H1 (cell line): ENCODE results near the gene ACAD11. TPM values are rescaled to one million over a fixed set of nuclear protein-coding genes. Genes with fewer than 3 reads are reported as not detected.

Experiments used
- CTCF ChIA-PET: fragments of 300-600 bp; sonication (Branson Sonifier 250); formaldehyde crosslinking; loops from one replicate; lab custom pipeline; 2021; ENCODE audit not compliant: partially characterized antibody; lab: Charles Lee
- POLR2A ChIA-PET: fragments of 300-600 bp; sonication (Branson Sonifier 250); formaldehyde crosslinking; loops from one replicate; lab custom pipeline; 2021; ENCODE audit warnings: inconsistent platforms; ENCODE audit not compliant: partially characterized antibody; lab: Charles Lee
- DNase-seq, 2 experiments: peaks; one replicate each; pipeline versions ENCODE4 v3.0.0 to v3.0.0-alpha.2; 2010 to 2022; ENCODE audit warnings: low spot score in 2 of 2, low read depth in 1 of 2, mixed read lengths in 1 of 2
- FAIRE-seq: peaks from 2 replicates; lab custom pipeline; 2011; peaks lifted over from hg19 to GRCh38; lab: Jason Lieb, UNC
- H2AFZ ChIP-seq: 2 replicates; pipeline ENCODE4 v1.8.1; 2012; ENCODE audit warnings: low read length, inconsistent platforms
- H2AK5ac ChIP-seq: 2 replicates; pipeline ENCODE4 v1.6.1; 2013; ENCODE audit warnings: low read depth, low read length
- H2BK120ac ChIP-seq: replicated peaks from 2 replicates; pipeline ENCODE3; 2013; ENCODE audit warnings: low read depth, low read length, inconsistent platforms
- H2BK12ac ChIP-seq: 2 replicates; pipeline ENCODE4 v1.6.1; 2013; ENCODE audit warnings: low read depth, low read length
- H2BK15ac ChIP-seq: 2 replicates; pipeline ENCODE4 v1.6.1; 2013; ENCODE audit warnings: low read length
- H2BK20ac ChIP-seq: 2 replicates; pipeline ENCODE4 v1.6.1; 2013; ENCODE audit warnings: low read length
- H2BK5ac ChIP-seq: 2 replicates; pipeline ENCODE4 v1.6.1; 2013; ENCODE audit warnings: low read depth, low read length
- H3K14ac ChIP-seq: 2 replicates; pipeline ENCODE4 v1.6.1; 2013; ENCODE audit warnings: inconsistent platforms; ENCODE audit not compliant: insufficient read length
- H3K18ac ChIP-seq: 2 replicates; pipeline ENCODE4 v1.6.1; 2013; ENCODE audit warnings: low read length; ENCODE audit errors: extremely low read depth
- H3K23ac ChIP-seq: 2 replicates; pipeline ENCODE4 v1.6.1; 2013; ENCODE audit warnings: inconsistent platforms; ENCODE audit not compliant: insufficient read length
- H3K23me2 ChIP-seq: 2 replicates; pipeline ENCODE4 v1.6.1; 2013; ENCODE audit warnings: low read depth, low read length
- H3K27ac ChIP-seq: 2 replicates; pipeline ENCODE4 v1.6.1; 2011; ENCODE audit warnings: low read depth, low read length, inconsistent platforms
- H3K27me3 ChIP-seq, 4 experiments: replicated peaks in 1 of 4; 1 replicate in 1 of 4; 2 replicates in 3 of 4; pipeline versions ENCODE4 v1.6.1 to v1.8.1; 2011 to 2013; ENCODE audit warnings: low read length in 3 of 4, mild to moderate bottlenecking in 3 of 4, inconsistent platforms in 2 of 4, mixed read lengths in 2 of 4, moderate library complexity in 1 of 4; ENCODE audit not compliant: control insufficient read depth in 3 of 4, insufficient read depth in 3 of 4; ENCODE audit errors: extremely low read depth in 1 of 4
- H3K36me3 ChIP-seq, 4 experiments: 2 replicates each; pipeline versions ENCODE4 v1.6.1 to v1.8.1; 2011 to 2013; ENCODE audit warnings: mild to moderate bottlenecking in 4 of 4, low read length in 3 of 4, moderate library complexity in 2 of 4, control low read depth in 1 of 4, inconsistent platforms in 1 of 4; ENCODE audit not compliant: insufficient read depth in 4 of 4, control insufficient read depth in 2 of 4
- H3K4ac ChIP-seq: replicated peaks from 2 replicates; pipeline ENCODE3; 2013; ENCODE audit warnings: low read length, low read depth, mixed read lengths, inconsistent platforms; ENCODE audit not compliant: insufficient read length
- H3K4me1 ChIP-seq, 4 experiments: replicated peaks in 1 of 4; 1 replicate in 1 of 4; 2 replicates in 3 of 4; pipeline versions ENCODE4 v1.6.1 to v1.8.1; 2011 to 2013; ENCODE audit warnings: low read length in 3 of 4, inconsistent platforms in 2 of 4, mixed read lengths in 1 of 4; ENCODE audit not compliant: insufficient read depth in 4 of 4, control insufficient read depth in 3 of 4
- H3K4me2 ChIP-seq, 2 experiments: 2 replicates each; pipeline versions ENCODE4 v1.6.1 to v1.8.1; 2011 to 2013; ENCODE audit warnings: low read depth in 2 of 2, low read length in 2 of 2, control low read depth in 1 of 2, inconsistent platforms in 1 of 2, mild to moderate bottlenecking in 1 of 2; ENCODE audit not compliant: insufficient read depth in 1 of 2
- H3K4me3 ChIP-seq, 4 experiments: fragments of 200-600, 300-600 bp in 1 of 4; sonication (generic), shearing (Covaris generic), sonication (Bioruptor Twin) in 1 of 4; 2 replicates each; pipeline versions ENCODE4 v1.5.1 to v1.8.1; 2011 to 2016; ENCODE audit warnings: low read length in 4 of 4, low read depth in 3 of 4, control low read depth in 2 of 4, inconsistent platforms in 2 of 4, mild to moderate bottlenecking in 2 of 4, mixed read lengths in 1 of 4, moderate library complexity in 1 of 4; ENCODE audit not compliant: insufficient read depth in 2 of 4; ENCODE audit errors: extremely low read depth in 1 of 4
- H3K56ac ChIP-seq: replicated peaks from 2 replicates; pipeline ENCODE3; 2013; ENCODE audit warnings: low read depth, mild to moderate bottlenecking, mixed read lengths, low read length, inconsistent platforms; ENCODE audit not compliant: insufficient read length
- H3K79me1 ChIP-seq: 2 replicates; pipeline ENCODE4 v1.6.1; 2013; ENCODE audit warnings: low read depth, low read length, control low read depth
- H3K79me2 ChIP-seq, 2 experiments: 2 replicates each; pipeline versions ENCODE4 v1.6.1 to v1.8.1; 2012 to 2013; ENCODE audit warnings: low read length in 2 of 2, mild to moderate bottlenecking in 2 of 2, inconsistent platforms in 1 of 2; ENCODE audit not compliant: insufficient read depth in 2 of 2, control insufficient read depth in 1 of 2
- H3K9ac ChIP-seq, 4 experiments: replicated peaks in 1 of 4; 1 replicate in 1 of 4; 2 replicates in 3 of 4; pipeline versions ENCODE4 v1.6.1 to v1.8.1; 2011 to 2013; ENCODE audit warnings: low read depth in 3 of 4, low read length in 3 of 4, control low read depth in 2 of 4, mild to moderate bottlenecking in 2 of 4, moderate library complexity in 2 of 4, inconsistent platforms in 1 of 4; ENCODE audit errors: extremely low read depth in 1 of 4
- H3K9me3 ChIP-seq, 2 experiments: 2 replicates each; pipeline versions ENCODE4 v1.6.1 to v1.8.1; 2012 to 2013; ENCODE audit warnings: mild to moderate bottlenecking in 2 of 2, moderate library complexity in 2 of 2, control low read depth in 1 of 2, inconsistent platforms in 1 of 2, low read depth in 1 of 2, low read length in 1 of 2, mixed read lengths in 1 of 2; ENCODE audit not compliant: insufficient read depth in 2 of 2
- H4K20me1 ChIP-seq, 2 experiments: replicated peaks in 1 of 2; 2 replicates each; pipeline versions ENCODE3 to v1.8.1; 2011 to 2013; ENCODE audit warnings: inconsistent platforms in 2 of 2, low read length in 2 of 2, mild to moderate bottlenecking in 1 of 2; ENCODE audit not compliant: insufficient read depth in 2 of 2, control insufficient read depth in 1 of 2
- H4K5ac ChIP-seq: 2 replicates; pipeline ENCODE4 v1.6.1; 2013; ENCODE audit warnings: low read length, low read depth, mixed read lengths, inconsistent platforms; ENCODE audit not compliant: insufficient read length
- H4K8ac ChIP-seq: 2 replicates; pipeline ENCODE4 v1.8.0; 2013; ENCODE audit warnings: mild to moderate bottlenecking, moderate library complexity, low read length, inconsistent platforms; ENCODE audit not compliant: insufficient read depth; ENCODE audit errors: extremely low read depth
- H4K91ac ChIP-seq: replicated peaks from 2 replicates; pipeline ENCODE3; 2013; ENCODE audit warnings: low read length, mixed read lengths, inconsistent platforms; ENCODE audit not compliant: insufficient read length
- BACH1 ChIP-seq: IDR thresholded peaks from 2 replicates; pipeline ENCODE4 v1.6.1; 2012; ENCODE audit warnings: low read length, improper control_type of control experiment
- GTF2F1 ChIP-seq: IDR thresholded peaks from 2 replicates; pipeline ENCODE4 v1.6.1; 2012; ENCODE audit warnings: low read depth, low read length, improper control_type of control experiment, borderline replicate concordance
- RFX5 ChIP-seq: IDR thresholded peaks from 2 replicates; pipeline ENCODE4 v1.6.1; 2011; ENCODE audit warnings: low read depth, low read length, improper control_type of control experiment, borderline replicate concordance
- WGBS, 2 experiments: shearing (Covaris generic) in 1 of 2; methylation state at CpG; one replicate each; pipeline versions ENCODE4 v1.1.6 to v1.1.7; 2013 to 2015; ENCODE audit warnings: low lambda C conversion rate in 2 of 2, mixed read lengths in 2 of 2, inconsistent platforms in 1 of 2, low coverage in 1 of 2, missing lambda C conversion rate in 1 of 2; ENCODE audit not compliant: insufficient replicate concordance in 2 of 2, insufficient coverage in 1 of 2, insufficient read length in 1 of 2; ENCODE audit errors: extremely low coverage in 1 of 2, missing lambda C conversion rate in 1 of 2; 5-methylcytosine and 5-hydroxymethylcytosine counted together
- polyA plus RNA-seq, 7 experiments: library from polyadenylated mRNA; depleted of rRNA in 3 of 7; stranded (reverse) in 5 of 7; unstranded in 2 of 7; fragments of >200 nt in 5 of 7; fragments of 200-250 nt in 2 of 7; gene quantifications; 1 replicate in 5 of 7; 2 replicates in 1 of 7; 4 replicates in 1 of 7; pipeline versions ENCODE4 v1.2.1 to v1.2.3, GENCODE V29; 2011 to 2013; ENCODE audit warnings: missing spikeins in 2 of 7, mixed read lengths in 2 of 7
- total RNA-seq: library from RNA; stranded (reverse); fragmentation: NEBNext Ultra II Directional; extraction: Animal tissue kit (Norgen Biotek cat#: 25700); gene quantifications from 2 replicates; pipeline ENCODE4 v1.2.1, GENCODE V29; 2021

Gene ACAD11
- total and polyA plus RNA-seq, 2 of the 8 experiments (the other 6 are each of a cell fraction or from before 2014, with no cell fraction given) = 5.5 to 11.0 TPM

- Histone ChIP-seq H3K9ac (no peak overlapping the region), H3K79me2 (no peaks in the 10 kb centered on the region), H2BK5ac (no peak overlapping the region), H3K9me3 (no peaks in the 10 kb centered on the region), H2BK12ac (no peak overlapping the region), H3K4ac (no peak overlapping the region), H2BK120ac (no peak overlapping the region), H3K23me2 (no peaks in the 10 kb centered on the region), H3K79me1 (no peaks in the 10 kb centered on the region; the same call in 1 of the 2 replicates), H2BK20ac (no peak overlapping the region), H2AFZ (no peak overlapping the region), H3K4me2 (no peak overlapping the region), H3K4me3 (no peak overlapping the region), H2BK15ac (no peak overlapping the region), H3K23ac (no peak overlapping the region), H3K18ac (no peak overlapping the region), H3K36me3 (peaks cover 0 to 18% (median 5%) of the 10 kb centered on the region in 4 experiments; a peak in 4 of 8 replicates), H3K56ac (no peak overlapping the region), H4K8ac (no peak overlapping the region), H3K14ac (no peak overlapping the region), H4K91ac (no peak overlapping the region), H4K5ac (no peak overlapping the region), H3K27me3 (no peaks in the 10 kb centered on the region), H3K4me1 (no peaks in the 10 kb centered on the region), H4K20me1 (peaks cover 0 to 2% of the 10 kb centered on the region in 2 experiments), H2AK5ac (no peak overlapping the region), H3K27ac (no peak overlapping the region)
- FAIRE-seq (no peak), DNase-seq (no peak)
- CTCF ChIA-PET = interaction anchor here (1.4 to 2.1 kb wide), 4 partner anchors 11 to 100 kb away, joined by 3 to 8 read pairs (median 4); no protein-coding TSS in a partner anchor
- 79% methylated on average over 2 of the region's 2 CpGs; no CpG with 5 or more reads in 1 of the 2 experiments for WGBS, 2 experiments
- TF ChIP-seq BACH1 (no peak), GTF2F1 (no peak), RFX5 (no peak)
- POLR2A ChIA-PET = no interaction called here
These were observed 117.0 kb downstream of the ACAD11 start for GRCh38 chr3:132542577-132542976.
